ENCODE results near the gene MOB2. TPM values are rescaled to one million over a fixed set of nuclear protein-coding genes. Genes with fewer than 3 reads are reported as not detected.

The MOB2 gene
- total RNA-seq, 1 experiment from 2014 or later = 22.7 TPM

DNA sequence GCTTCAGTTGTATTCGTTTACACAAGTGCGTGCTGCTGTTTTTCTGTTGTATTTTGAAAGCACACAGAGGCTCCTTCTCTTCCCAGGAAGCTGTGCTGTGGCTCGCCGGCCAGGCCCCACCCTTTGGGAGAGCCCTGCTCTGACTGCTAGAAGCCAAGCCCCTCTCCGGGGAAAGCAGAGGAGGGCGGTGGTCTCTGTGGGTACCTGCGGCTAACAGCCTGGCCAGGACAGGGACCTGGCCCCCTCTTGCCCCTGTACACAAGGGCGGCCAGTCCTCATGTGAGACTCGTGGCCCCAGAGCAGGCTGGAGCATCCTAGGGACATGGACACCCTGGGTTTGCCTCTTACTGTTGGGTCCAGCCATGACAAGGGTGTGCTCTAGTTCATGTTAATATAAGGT is 14.8 kb downstream of the MOB2 start:
- Histone ChIP-seq H3K9ac (ENCODE audit: extremely low read depth, insufficient read length, low read length) (no peak overlapping the region), H3K14ac (ENCODE audit: insufficient read depth, low read length) (no peak overlapping the region), H2BK20ac (ENCODE audit: low read depth, low read length, poor library complexity, severe bottlenecking) (no peak overlapping the region), H2AFZ (ENCODE audit: low read length) (no peak overlapping the region), H2BK15ac (ENCODE audit: low read depth, low read length) (no peak overlapping the region), H3K79me1 (ENCODE audit: insufficient read depth, low read depth, low read length, poor library complexity, severe bottlenecking) (no peaks in the 10 kb centered on the region), H3K4me2 (ENCODE audit: insufficient read depth, insufficient read length, low read length) (no peak overlapping the region), H2BK5ac (ENCODE audit: insufficient read length, low read length) (no peak overlapping the region), H3K27ac (ENCODE audit: insufficient read length, low read depth, low read length) (no peak overlapping the region), H3K27me3 (ENCODE audit: insufficient read depth, low read length) (no peaks in the 10 kb centered on the region), H4K5ac (ENCODE audit: insufficient read length, low read depth, low read length) (no peak overlapping the region), H2BK120ac (ENCODE audit: low read depth, low read length, poor library complexity, severe bottlenecking) (no peak overlapping the region), H3K18ac (ENCODE audit: insufficient read length, low read depth, low read length) (no peak overlapping the region), H3K23ac (ENCODE audit: insufficient read length, low read depth, low read length) (no peak overlapping the region), H4K20me1 (ENCODE audit: control insufficient read depth, insufficient read depth, insufficient read length) (no peaks in the 10 kb centered on the region), H4K91ac (ENCODE audit: insufficient read length, low read depth, low read length) (no peak overlapping the region), H2AK5ac (ENCODE audit: insufficient read length, low read length) (no peak overlapping the region), H3K56ac (ENCODE audit: insufficient read length, low read depth, low read length) (no peak overlapping the region), H3K9me3 (ENCODE audit: control insufficient read depth, low read depth, low read length) (no peaks in the 10 kb centered on the region), H3K4ac (ENCODE audit: low read depth, low read length) (no peak overlapping the region), H3K79me2 (ENCODE audit: insufficient read depth, low read length) (no peaks in the 10 kb centered on the region), H3T11ph (ENCODE audit: low read length) (no peak overlapping the region), H2BK12ac (ENCODE audit: insufficient read length, low read depth, low read length) (no peak overlapping the region), H3K4me1 (ENCODE audit: insufficient read depth, low read length) (no peaks in the 10 kb centered on the region), H4K8ac (replicated peaks; ENCODE audit: insufficient read length, low read depth, low read length) (no peak overlapping the region), H3K23me2 (ENCODE audit: insufficient read length, low read depth, low read length, poor library complexity, severe bottlenecking) (no peaks in the 10 kb centered on the region)
- peaks cover 0 to 2% (median 0%) of the 10 kb centered on the region in 3 experiments; a peak in 3 of 7 replicates for H3K36me3 Mint-ChIP-seq (ENCODE audit: insufficient read depth in 1 of 3, low read depth in 3 of 3)
- peaks cover 0 to 3% of the 10 kb centered on the region in 2 experiments; a peak in 1 of 4 replicates for H3K4me1 Mint-ChIP-seq
- H3K9me3 Mint-ChIP-seq = no peaks in the 10 kb centered on the region
- H3K4me3 Mint-ChIP-seq = no peak overlapping the region
- peaks cover 1% of the 10 kb centered on the region for H3K27me3 Mint-ChIP-seq (ENCODE audit: low read depth)
- H3K27ac Mint-ChIP-seq = peak overlapping the region in 1 of 3 experiments; percentile 93; a peak in 2 of 7 replicates
- WGBS (ENCODE audit: extremely low coverage, insufficient read length, low lambda C conversion rate) = no CpG with 5 or more reads among the region's 9 CpGs
- TF ChIP-seq, protein P1, sequence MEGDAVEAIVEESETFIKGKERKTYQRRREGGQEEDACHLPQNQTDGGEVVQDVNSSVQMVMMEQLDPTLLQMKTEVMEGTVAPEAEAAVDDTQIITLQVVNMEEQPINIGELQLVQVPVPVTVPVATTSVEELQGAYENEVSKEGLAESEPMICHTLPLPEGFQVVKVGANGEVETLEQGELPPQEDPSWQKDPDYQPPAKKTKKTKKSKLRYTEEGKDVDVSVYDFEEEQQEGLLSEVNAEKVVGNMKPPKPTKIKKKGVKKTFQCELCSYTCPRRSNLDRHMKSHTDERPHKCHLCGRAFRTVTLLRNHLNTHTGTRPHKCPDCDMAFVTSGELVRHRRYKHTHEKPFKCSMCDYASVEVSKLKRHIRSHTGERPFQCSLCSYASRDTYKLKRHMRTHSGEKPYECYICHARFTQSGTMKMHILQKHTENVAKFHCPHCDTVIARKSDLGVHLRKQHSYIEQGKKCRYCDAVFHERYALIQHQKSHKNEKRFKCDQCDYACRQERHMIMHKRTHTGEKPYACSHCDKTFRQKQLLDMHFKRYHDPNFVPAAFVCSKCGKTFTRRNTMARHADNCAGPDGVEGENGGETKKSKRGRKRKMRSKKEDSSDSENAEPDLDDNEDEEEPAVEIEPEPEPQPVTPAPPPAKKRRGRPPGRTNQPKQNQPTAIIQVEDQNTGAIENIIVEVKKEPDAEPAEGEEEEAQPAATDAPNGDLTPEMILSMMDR (conservative IDR thresholded peaks at IDR 0.05) = no peak
- no peak for DNase-seq
